Mucosa of descending colon (tissue), 3 donors: ENCODE measurements around the gene SCFD2. TPM values are rescaled to one million over a fixed set of nuclear protein-coding genes. Genes with fewer than 3 reads are reported as not detected.

Experiments used
- ATAC-seq: fragments of 200-7000 bp; cut with Tn5 transposase; one replicate; pipeline ENCODE4 v1.9.1; 2020; ENCODE audit warnings: mild to moderate bottlenecking, moderate library complexity
- DNase-seq, 3 donors: peaks; one replicate each; pipeline ENCODE4 v3.0.0-alpha.2; 2020
- H3K36me3 ChIP-seq: fragments of 200-600 bp; one replicate; pipeline ENCODE4 v1.8.0; 2021; ENCODE audit warnings: low read depth, mild to moderate bottlenecking
- H3K4me1 ChIP-seq: fragments of 200-600 bp; one replicate; pipeline ENCODE4 v1.8.0; 2021; ENCODE audit warnings: low read depth, mild to moderate bottlenecking
- H3K4me3 ChIP-seq: fragments of 200-600 bp; one replicate; pipeline ENCODE4 v1.8.0; 2021; ENCODE audit warnings: mild to moderate bottlenecking
- H3K9me3 ChIP-seq: fragments of 200-600 bp; one replicate; pipeline ENCODE4 v1.8.0; 2021; ENCODE audit warnings: mild to moderate bottlenecking
- CTCF ChIP-seq: fragments of 200-600 bp; IDR thresholded peaks from one replicate; pipeline ENCODE4 v1.8.0; 2022; ENCODE audit warnings: antibody characterized with exemption, mild to moderate bottlenecking
- intact Hi-C, 2 donors: fragments of 100-400 bp; cut with DNase I in 1 of 2; cut with micrococcal nuclease in 1 of 2; formaldehyde crosslinking; loops; one replicate each; pipeline versions ENCODE4 v1.11.0 to v1.11.1; 2022; cut with DNase I, micrococcal nuclease
- total RNA-seq, 3 donors: library from RNA; stranded (reverse); fragmentation: NEBNext Ultra II Directional in 2 of 3; extraction: Animal tissue kit (Norgen Biotek cat#: 25700) in 2 of 3; gene quantifications; one replicate each; pipeline versions ENCODE4 v1.2.1 to v1.2.4, GENCODE V29; 2021 to 2023
- donor health status: DM: no; HTN: no; CAD: no; lungs with moderate emphysema.
- donor health status: DM: no; HTN: no; CAD: no.
- donor health status: DM: no; HTN: yes; CAD: no.

SCFD2 gene
- total RNA-seq, 3 donors from 2014 or later, result 11.7 to 17.2 (median 16.0) TPM

- no peak for DNase-seq
- intact Hi-C loops, result no loop called here
- Histone ChIP-seq H3K9me3 (no peaks in the 10 kb centered on the region), H3K4me3 (no peak overlapping the region), H3K36me3 (no peaks in the 10 kb centered on the region), H3K4me1 (no peaks in the 10 kb centered on the region)
- ATAC-seq, result no peak
- no peak for TF ChIP-seq CTCF
Measured at GRCh38 chr4:52999626-53000025, 366.2 kb downstream of the SCFD2 start.

- intact Hi-C loops, result no loop called here
- H3K4me1 ChIP-seq, result no peaks in the 10 kb centered on the region
- H3K4me3 ChIP-seq, result no peak overlapping the region
- H3K9me3 ChIP-seq, result no peaks in the 10 kb centered on the region
- ATAC-seq (no peak), DNase-seq (no peak)
- no peak for TF ChIP-seq CTCF
- H3K36me3 ChIP-seq, result no peaks in the 10 kb centered on the region
Measured at GRCh38 chr4:52998413-52998812, 367.4 kb downstream of the SCFD2 start.

- intact Hi-C loops, result no loop called here
- no peak for TF ChIP-seq CTCF
- DNase-seq (no peak), ATAC-seq (no peak)
- Histone ChIP-seq H3K4me3 (no peak overlapping the region), H3K36me3 (no peaks in the 10 kb centered on the region), H3K9me3 (no peaks in the 10 kb centered on the region), H3K4me1 (no peaks in the 10 kb centered on the region)
Measured at GRCh38 chr4:52997132-52997416, 368.8 kb downstream of the SCFD2 start.

GRCh38 chr4:52996261-52997131 lies 369.4 kb downstream of the SCFD2 start:
- no peaks in the 10 kb centered on the region for H3K36me3 ChIP-seq
- intact Hi-C loops, result no loop called here
- DNase-seq, result no peak
- no peak overlapping the region for H3K4me3 ChIP-seq
- no peak for ATAC-seq
- no peaks in the 10 kb centered on the region for H3K4me1 ChIP-seq
- no peaks in the 10 kb centered on the region for H3K9me3 ChIP-seq
- no peak for TF ChIP-seq CTCF

- no peak for ATAC-seq
- no peaks in the 10 kb centered on the region for H3K9me3 ChIP-seq
- H3K4me1 ChIP-seq, result no peaks in the 10 kb centered on the region
- no peaks in the 10 kb centered on the region for H3K36me3 ChIP-seq
- no peak overlapping the region for H3K4me3 ChIP-seq
- no peak for TF ChIP-seq CTCF
- intact Hi-C loops, result no loop called here
- no peak for DNase-seq
Measured at GRCh38 chr4:52995360-52996030, 370.4 kb downstream of the SCFD2 start.
